KMS-11 (cell line): ENCODE results near the gene DNM3.

Source experiments
- H2AFZ ChIP-seq: fragments of 200-600 bp; sonication (generic); 2 replicates; pipeline ENCODE4 v1.6.1; 2016; ENCODE audit warnings: antibody characterized with exemption, mixed run types, low read depth
- H3K27ac ChIP-seq: fragments of 200-600 bp; sonication (generic); 2 replicates; pipeline ENCODE4 v1.6.1; 2016; ENCODE audit warnings: mild to moderate bottlenecking, mixed run types
- H3K27me3 ChIP-seq: fragments of 200-600 bp; sonication (generic); 2 replicates; pipeline ENCODE4 v1.6.1; 2017; ENCODE audit warnings: mild to moderate bottlenecking, low read depth, mixed run types, moderate library complexity; ENCODE audit not compliant: insufficient read depth
- H3K36me3 ChIP-seq: fragments of 200-600 bp; sonication (generic); 2 replicates; pipeline ENCODE4 v1.6.1; 2017; ENCODE audit warnings: mild to moderate bottlenecking, mixed run types; ENCODE audit not compliant: insufficient read depth
- H3K4me1 ChIP-seq: fragments of 200-600 bp; sonication (generic); 2 replicates; pipeline ENCODE4 v1.6.1; 2016; ENCODE audit warnings: mild to moderate bottlenecking, low read depth, mixed run types; ENCODE audit not compliant: poor library complexity, severe bottlenecking
- H3K4me2 ChIP-seq: fragments of 200-600 bp; sonication (generic); 2 replicates; pipeline ENCODE4 v1.7.0; 2016; ENCODE audit warnings: mild to moderate bottlenecking, mixed run types
- H3K4me3 ChIP-seq: fragments of 200-600 bp; sonication (generic); IDR thresholded peaks from 2 replicates; pipeline ENCODE4 v1.6.1; 2017; ENCODE audit warnings: low read depth, low read length, mixed read lengths; ENCODE audit not compliant: insufficient read depth
- H3K79me2 ChIP-seq: fragments of 200-600 bp; sonication (generic); 2 replicates; pipeline ENCODE4 v1.6.1; 2016; ENCODE audit warnings: low read depth, mixed run types; ENCODE audit not compliant: insufficient read depth
- H3K9ac ChIP-seq: fragments of 200-600 bp; sonication (generic); 2 replicates; pipeline ENCODE4 v1.6.1; 2016; ENCODE audit warnings: mild to moderate bottlenecking, mixed run types
- H4K20me1 ChIP-seq: fragments of 200-600 bp; sonication (generic); 2 replicates; pipeline ENCODE4 v1.6.1; 2016; ENCODE audit warnings: mild to moderate bottlenecking, mixed run types; ENCODE audit not compliant: insufficient read depth
- CTCF ChIP-seq: fragments of 200-600 bp; sonication (generic); conservative IDR thresholded peaks from 2 replicates; pipeline ENCODE4 v1.6.1; 2017; ENCODE audit warnings: low read depth, mild to moderate bottlenecking, antibody characterized with exemption, low read length, moderate library complexity, mixed read lengths

DNM3 gene

DNA sequence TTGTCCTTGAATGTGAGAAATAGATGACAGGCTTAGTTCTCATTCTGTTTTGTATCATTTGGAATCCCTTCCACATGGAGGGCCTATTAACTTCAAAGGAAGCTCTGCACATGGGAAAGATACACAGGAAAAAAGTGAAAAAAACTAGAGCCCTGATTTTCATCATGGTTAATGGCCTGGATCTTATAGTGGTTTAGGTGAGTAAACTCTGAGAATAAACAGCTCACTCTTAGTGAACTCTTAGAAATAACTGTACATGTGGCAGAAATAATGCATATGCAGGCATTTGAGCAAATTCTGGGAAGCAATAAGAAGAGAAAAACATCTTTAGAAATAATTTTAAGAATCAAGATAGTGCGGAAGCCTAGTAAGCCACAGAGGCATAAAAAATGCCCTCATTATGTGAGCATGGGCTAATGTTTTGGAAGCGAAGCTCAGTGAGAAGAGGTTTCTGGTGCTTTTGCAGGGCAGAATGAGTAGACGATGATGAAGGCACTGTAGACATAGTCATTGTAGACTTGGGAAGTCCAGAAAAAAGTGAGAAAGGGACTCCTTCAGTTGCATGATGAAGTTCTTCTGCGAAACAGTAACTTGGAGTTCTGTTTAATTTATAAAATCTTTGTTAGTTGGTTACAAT is 279.9 kb downstream of the DNM3 start:
- Histone ChIP-seq H4K20me1 (no peaks in the 10 kb centered on the region), H3K4me2 (no peak overlapping the region), H3K36me3 (no peaks in the 10 kb centered on the region), H3K4me1 (peaks cover 10% of the 10 kb centered on the region), H3K4me3 (no peak overlapping the region), H3K27ac (no peak overlapping the region), H3K79me2 (no peaks in the 10 kb centered on the region), H3K27me3 (no peaks in the 10 kb centered on the region), H2AFZ (no peak overlapping the region), H3K9ac (no peak overlapping the region)
- no peak for TF ChIP-seq CTCF

GRCh38 chr1:172122381-172122780 is 281.1 kb downstream of the DNM3 start:
- no peaks in the 10 kb centered on the region for H4K20me1 ChIP-seq
- H3K27me3 ChIP-seq, result no peaks in the 10 kb centered on the region
- no peak for TF ChIP-seq CTCF
- no peak overlapping the region for H3K4me2 ChIP-seq
- no peak overlapping the region for H3K4me3 ChIP-seq
- no peaks in the 10 kb centered on the region for H3K79me2 ChIP-seq
- H3K9ac ChIP-seq, result no peak overlapping the region
- no peaks in the 10 kb centered on the region for H3K36me3 ChIP-seq
- no peak overlapping the region for H3K27ac ChIP-seq
- peaks cover 9% of the 10 kb centered on the region for H3K4me1 ChIP-seq
- H2AFZ ChIP-seq, result no peak overlapping the region

DNA sequence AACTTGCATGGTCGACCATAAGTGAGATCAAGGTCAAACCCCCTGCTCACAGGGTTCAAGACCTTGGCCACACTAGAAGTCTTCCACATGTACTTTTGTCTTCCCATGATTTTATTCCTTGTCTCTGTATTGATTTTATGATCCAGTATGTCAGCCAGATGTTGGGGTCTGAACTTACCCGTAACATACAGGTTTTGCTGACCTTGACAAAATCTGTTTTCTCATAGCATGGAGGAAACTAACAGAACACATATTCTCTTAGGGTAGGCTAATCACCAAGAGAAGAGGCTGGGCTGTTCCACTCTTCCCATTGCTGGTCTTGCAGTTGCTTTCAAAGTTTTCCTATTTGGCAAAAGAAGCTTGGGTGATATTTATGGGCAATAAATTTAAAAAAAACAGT is 284.0 kb downstream of the DNM3 start:
- Histone ChIP-seq H3K27ac (no peak overlapping the region), H3K27me3 (no peaks in the 10 kb centered on the region), H3K4me1 (no peaks in the 10 kb centered on the region), H4K20me1 (no peaks in the 10 kb centered on the region), H2AFZ (no peak overlapping the region), H3K4me2 (no peak overlapping the region), H3K9ac (no peak overlapping the region), H3K4me3 (no peak overlapping the region), H3K36me3 (no peaks in the 10 kb centered on the region), H3K79me2 (no peaks in the 10 kb centered on the region)
- no peak for TF ChIP-seq CTCF

DNA sequence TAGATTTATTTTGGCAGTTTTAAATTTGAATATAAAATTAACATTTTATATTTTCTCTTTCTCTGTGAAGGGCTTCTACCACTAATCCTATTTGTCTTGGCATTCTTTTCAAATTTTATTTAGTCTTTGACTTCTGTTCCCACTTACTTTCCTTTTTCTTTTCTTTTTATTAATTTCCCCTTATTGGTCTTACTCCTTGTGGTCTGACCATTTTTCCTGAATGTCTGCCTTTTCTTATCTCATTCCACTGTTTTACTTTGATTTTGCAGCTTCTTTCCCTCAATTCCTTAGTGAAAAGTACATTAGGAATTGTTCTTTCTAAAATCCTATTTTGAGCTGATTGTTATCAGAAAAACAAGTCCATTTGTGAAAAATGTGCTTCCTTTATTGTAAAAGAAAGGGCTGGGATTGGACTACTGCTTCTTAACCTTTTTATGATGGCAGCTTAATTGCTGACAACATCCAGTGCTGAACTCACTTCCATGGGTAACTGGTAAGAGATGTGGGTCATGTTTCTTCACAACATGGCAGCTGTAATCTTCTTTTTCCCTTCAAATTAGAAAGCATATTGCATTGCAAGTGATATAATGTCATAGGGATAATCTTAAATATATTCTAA is 284.6 kb downstream of the DNM3 start:
- no peaks in the 10 kb centered on the region for H3K79me2 ChIP-seq
- no peaks in the 10 kb centered on the region for H3K36me3 ChIP-seq
- no peak overlapping the region for H2AFZ ChIP-seq
- H3K4me2 ChIP-seq, result no peak overlapping the region
- no peaks in the 10 kb centered on the region for H3K4me1 ChIP-seq
- no peak overlapping the region for H3K9ac ChIP-seq
- no peak for TF ChIP-seq CTCF
- H3K27ac ChIP-seq, result no peak overlapping the region
- no peaks in the 10 kb centered on the region for H3K27me3 ChIP-seq
- H3K4me3 ChIP-seq, result no peak overlapping the region
- no peaks in the 10 kb centered on the region for H4K20me1 ChIP-seq
